ENCODE results near the gene IL9R. TPM values are rescaled to one million over a fixed set of nuclear protein-coding genes. Genes with fewer than 3 reads are reported as not detected.
"Not testable (repeated sequence)": the region's sequence is repeated elsewhere in the genome, so short reads cannot be mapped to it uniquely, and the experiment has no call there.

Gene IL9R
- total RNA-seq, 4 donors from 2014 or later: 1.3 to 7.8 (median 2.0) TPM

GRCh38 chrX:155967653-155968325 is 29.7 kb upstream of the IL9R start:
- TF ChIP-seq POLR2A (IDR thresholded peaks at IDR 0.05) (no peak), CTCF (IDR thresholded peaks at IDR 0.05) (no peak)
- no peak overlapping the region for H3K27ac ChIP-seq
- no peaks in the 10 kb centered on the region for H3K36me3 ChIP-seq
- H3K27me3 ChIP-seq: no peaks in the 10 kb centered on the region
- peaks cover 0 to 3% (median 0%) of the 10 kb centered on the region in 4 donors for H3K4me1 ChIP-seq
- H3K4me3 ChIP-seq: no peak overlapping the region
- no peak for DNase-seq
- H3K9me3 ChIP-seq: peaks cover 0 to 8% (median 0%) of the 10 kb centered on the region in 4 donors

- TF ChIP-seq POLR2A (IDR thresholded peaks at IDR 0.05): no peak
- no peak for TF ChIP-seq CTCF (IDR thresholded peaks at IDR 0.05)
- no peak overlapping the region for H3K4me3 ChIP-seq
- H3K36me3 ChIP-seq: no peaks in the 10 kb centered on the region
- H3K9me3 ChIP-seq: peaks cover 0 to 8% (median 0%) of the 10 kb centered on the region in 4 donors
- H3K27ac ChIP-seq: no peak overlapping the region
- no peaks in the 10 kb centered on the region for H3K27me3 ChIP-seq
- no peak for DNase-seq
- peaks cover 0 to 3% (median 0%) of the 10 kb centered on the region in 4 donors for H3K4me1 ChIP-seq
Observed at GRCh38 chrX:155968326-155968661, 29.2 kb upstream of the IL9R start.

- Histone ChIP-seq H3K4me1 (peaks cover 0 to 3% (median 0%) of the 10 kb centered on the region in 4 donors), H3K4me3 (no peak overlapping the region), H3K27me3 (no peaks in the 10 kb centered on the region), H3K27ac (no peak overlapping the region), H3K36me3 (no peaks in the 10 kb centered on the region), H3K9me3 (peaks cover 0 to 5% (median 0%) of the 10 kb centered on the region in 4 donors)
- TF ChIP-seq POLR2A (IDR thresholded peaks at IDR 0.05) (no peak), CTCF (IDR thresholded peaks at IDR 0.05) (no peak)
- no peak for DNase-seq
Observed at GRCh38 chrX:155968791-155969190, 28.7 kb upstream of the IL9R start.

GRCh38 chrX:155971658-155972057 is 25.8 kb upstream of the IL9R start:
- not testable (repeated sequence) for H3K4me3 ChIP-seq, DNase-seq, H3K36me3 ChIP-seq, H3K27me3 ChIP-seq, H3K4me1 ChIP-seq, H3K9me3 ChIP-seq, H3K27ac ChIP-seq
- TF ChIP-seq CTCF (IDR thresholded peaks at IDR 0.05): peak in 3 of 6 experiments; percentile 30 to 50 (median 48)

GRCh38 chrX:155972241-155972640 is 25.3 kb upstream of the IL9R start:
- DNase-seq, H3K27ac ChIP-seq, H3K4me3 ChIP-seq, H3K36me3 ChIP-seq, H3K27me3 ChIP-seq, H3K4me1 ChIP-seq, H3K9me3 ChIP-seq: not testable (repeated sequence)

- DNase-seq: no peak
- Histone ChIP-seq H3K27me3 (no peaks in the 10 kb centered on the region), H3K4me1 (no peaks in the 10 kb centered on the region), H3K27ac (no peak overlapping the region), H3K36me3 (no peaks in the 10 kb centered on the region), H3K4me3 (no peak overlapping the region), H3K9me3 (peaks cover 0 to 10% (median 0%) of the 10 kb centered on the region in 4 donors)
- no peak for TF ChIP-seq CTCF (IDR thresholded peaks at IDR 0.05)
- no peak for TF ChIP-seq POLR2A (IDR thresholded peaks at IDR 0.05)
Observed at GRCh38 chrX:155983326-155983725, 14.2 kb upstream of the IL9R start.

Measured in Peyer's patch (tissue), 4 donors.